Kidney epithelial cell (primary cell): ENCODE data around the gene TRAF1. TPM values are rescaled to one million over a fixed set of nuclear protein-coding genes. Genes with fewer than 3 reads are reported as not detected.

Experiments
- DNase-seq: peaks from one replicate; pipeline ENCODE4 v3.0.0-alpha.2; 2010; ENCODE audit warnings: low read depth
- H3K27me3 ChIP-seq: 2 replicates; pipeline ENCODE4 v1.6.0; 2011; ENCODE audit warnings: low read length; ENCODE audit not compliant: control insufficient read depth, insufficient read depth
- H3K36me3 ChIP-seq: 2 replicates; pipeline ENCODE4 v1.5.1; 2011; ENCODE audit warnings: low read length; ENCODE audit not compliant: control insufficient read depth, insufficient read depth
- H3K4me3 ChIP-seq: 2 replicates; pipeline ENCODE4 v1.5.1; 2011; ENCODE audit warnings: low read depth, mild to moderate bottlenecking, control low read depth, low read length
- CTCF ChIP-seq: IDR thresholded peaks from 2 replicates; pipeline ENCODE4 v1.5.1; 2011; ENCODE audit warnings: mild to moderate bottlenecking, moderate library complexity, low read length, control low read depth, inconsistent platforms; ENCODE audit not compliant: insufficient read depth, poor library complexity, severe bottlenecking
- total RNA-seq: library from RNA; depleted of rRNA; stranded (reverse); fragments of >200 nt; gene quantifications from 2 replicates; pipeline ENCODE4 v1.2.3, GENCODE V29; 2015

TRAF1 gene
- total RNA-seq, 1 donor from 2014 or later: 7.5 TPM

GRCh38 chr9:120923620-120924328, 2.8 kb downstream of the TRAF1 start:
- no peak for TF ChIP-seq CTCF
- no peaks in the 10 kb centered on the region for H3K27me3 ChIP-seq
- no peak overlapping the region for H3K4me3 ChIP-seq
- DNase-seq: no peak
- H3K36me3 ChIP-seq: no peaks in the 10 kb centered on the region

- no peaks in the 10 kb centered on the region for H3K36me3 ChIP-seq
- H3K27me3 ChIP-seq: no peaks in the 10 kb centered on the region
- TF ChIP-seq CTCF: no peak
- no peak overlapping the region for H3K4me3 ChIP-seq
- no peak for DNase-seq
Observed at GRCh38 chr9:120922404-120923195, 4.0 kb downstream of the TRAF1 start.

- Histone ChIP-seq H3K4me3 (no peak overlapping the region), H3K36me3 (no peaks in the 10 kb centered on the region)
- TF ChIP-seq CTCF: no peak
Observed at GRCh38 chr9:120921661-120922181, 4.9 kb downstream of the TRAF1 start.

GRCh38 chr9:120920806-120921178, 5.8 kb downstream of the TRAF1 start:
- Histone ChIP-seq H3K27me3 (no peaks in the 10 kb centered on the region), H3K4me3 (no peak overlapping the region), H3K36me3 (no peaks in the 10 kb centered on the region)
- DNase-seq: no peak
- no peak for TF ChIP-seq CTCF

More at GRCh38 chr9:120921661-120922181, 4.9 kb downstream of the TRAF1 start:
- no peak for DNase-seq
- H3K27me3 ChIP-seq: no peaks in the 10 kb centered on the region

GRCh38 chr9:120919843-120920805, 6.5 kb downstream of the TRAF1 start:
- H3K27me3 ChIP-seq: no peaks in the 10 kb centered on the region
- H3K4me3 ChIP-seq: no peak overlapping the region
- no peaks in the 10 kb centered on the region for H3K36me3 ChIP-seq
- no peak for DNase-seq
- TF ChIP-seq CTCF: no peak
